Measurements from ENCODE around the gene C6orf52.
"Not testable (repeated sequence)": the region's sequence is repeated elsewhere in the genome, so short reads cannot be mapped to it uniquely, and the experiment has no call there.

The C6orf52 gene

DNA sequence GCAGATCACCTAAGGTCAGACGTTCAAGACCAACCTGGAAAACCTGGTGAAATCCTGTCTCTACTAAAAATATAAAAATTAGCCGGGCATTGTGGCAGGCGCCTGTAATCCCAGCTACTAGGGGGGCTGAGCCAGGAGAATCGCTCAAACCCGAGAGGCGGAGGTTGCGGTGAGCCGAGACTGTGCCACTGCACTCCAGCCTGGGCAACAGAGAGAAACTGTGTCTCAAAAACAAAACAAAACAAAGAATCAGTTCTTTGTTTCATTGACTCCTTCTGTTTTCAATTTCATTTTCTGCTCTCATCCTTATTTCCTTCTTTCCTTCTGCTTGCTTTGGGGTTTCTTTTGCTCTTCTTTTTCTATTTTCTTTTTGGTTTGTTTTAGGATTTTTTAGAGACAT is 19.5 kb upstream of the C6orf52 start:
- in situ Hi-C loops (cut with MboI; ENCODE audit: low sequenced_read_pairs): no loop called here

DNA sequence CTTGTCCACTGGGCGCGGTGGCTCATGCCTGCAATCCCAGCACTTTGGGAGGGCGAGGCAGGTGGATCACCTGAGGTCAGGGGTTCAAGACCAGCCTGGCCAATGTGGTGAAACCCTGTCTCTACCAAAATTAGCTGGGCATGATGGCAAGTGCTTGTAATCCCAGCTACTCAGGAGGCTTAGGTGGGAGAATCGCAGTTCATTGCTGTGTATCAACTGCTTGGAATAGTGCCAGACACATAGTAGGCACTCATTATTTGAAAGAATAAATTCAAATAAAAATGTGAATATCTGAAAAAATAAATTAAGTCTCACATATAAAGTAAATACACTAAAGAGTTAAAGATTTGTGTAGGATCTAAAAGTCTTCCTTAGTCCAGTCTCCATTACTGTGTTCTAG is 2.2 kb upstream of the C6orf52 start:
- in situ Hi-C loops (cut with MboI; ENCODE audit: low sequenced_read_pairs): no loop called here

DNA sequence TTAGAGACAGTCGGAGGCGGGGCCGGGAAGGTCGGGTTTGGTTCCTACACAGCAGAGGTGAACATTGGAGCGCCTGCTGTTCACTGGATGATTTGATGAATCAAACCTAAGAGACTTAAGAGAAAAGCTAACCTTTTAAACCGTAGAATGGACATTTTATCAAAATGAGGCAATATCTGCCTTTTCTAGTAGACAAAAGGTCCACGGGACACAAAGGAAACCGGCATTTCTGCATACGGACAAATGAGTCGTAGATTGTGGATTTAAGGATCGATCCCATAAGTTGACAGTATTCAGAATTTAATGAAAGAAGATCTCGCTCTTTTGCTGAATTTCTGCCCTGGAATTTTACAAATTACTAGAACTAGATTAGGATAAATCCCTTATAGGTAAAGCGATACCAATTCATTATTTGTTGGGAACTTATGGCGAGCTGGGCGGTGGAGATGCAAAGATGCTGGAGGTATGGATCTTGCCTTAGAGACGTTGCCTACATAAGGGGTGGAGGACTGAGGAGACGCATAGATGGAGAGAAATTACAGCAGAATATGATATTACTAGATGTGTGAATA is 756 bp upstream of the C6orf52 start:
- in situ Hi-C loops (cut with MboI; ENCODE audit: low sequenced_read_pairs): no loop called here

DNA sequence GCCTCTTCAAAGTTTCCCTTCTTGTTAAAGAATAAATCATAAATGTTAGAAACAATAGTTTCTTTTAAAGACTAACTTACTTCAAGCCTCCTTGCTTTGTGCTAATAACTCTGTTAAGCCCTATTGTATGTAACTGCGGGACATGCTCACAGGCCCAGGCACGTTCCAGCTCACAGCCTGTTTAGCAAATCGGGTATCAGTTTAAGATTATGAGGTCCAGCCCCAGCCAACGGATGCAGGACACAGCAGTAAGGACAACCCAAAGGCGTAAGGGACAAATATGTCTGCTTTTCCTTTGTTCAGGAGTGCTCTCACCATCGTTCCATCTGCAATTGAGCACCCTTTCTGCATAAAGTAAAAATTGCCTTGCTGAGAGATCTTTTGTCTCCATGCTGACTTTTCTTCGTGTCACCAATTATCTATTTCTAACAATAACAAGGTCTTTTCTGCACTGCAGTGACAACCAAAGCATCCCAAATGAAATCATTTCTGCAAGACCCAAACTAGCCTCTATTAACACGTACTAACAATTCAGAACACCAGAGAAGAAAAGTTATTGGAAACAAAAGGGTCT is 1.4 kb downstream of the C6orf52 start:
- in situ Hi-C loops (cut with MboI; ENCODE audit: low sequenced_read_pairs): no loop called here

DNA sequence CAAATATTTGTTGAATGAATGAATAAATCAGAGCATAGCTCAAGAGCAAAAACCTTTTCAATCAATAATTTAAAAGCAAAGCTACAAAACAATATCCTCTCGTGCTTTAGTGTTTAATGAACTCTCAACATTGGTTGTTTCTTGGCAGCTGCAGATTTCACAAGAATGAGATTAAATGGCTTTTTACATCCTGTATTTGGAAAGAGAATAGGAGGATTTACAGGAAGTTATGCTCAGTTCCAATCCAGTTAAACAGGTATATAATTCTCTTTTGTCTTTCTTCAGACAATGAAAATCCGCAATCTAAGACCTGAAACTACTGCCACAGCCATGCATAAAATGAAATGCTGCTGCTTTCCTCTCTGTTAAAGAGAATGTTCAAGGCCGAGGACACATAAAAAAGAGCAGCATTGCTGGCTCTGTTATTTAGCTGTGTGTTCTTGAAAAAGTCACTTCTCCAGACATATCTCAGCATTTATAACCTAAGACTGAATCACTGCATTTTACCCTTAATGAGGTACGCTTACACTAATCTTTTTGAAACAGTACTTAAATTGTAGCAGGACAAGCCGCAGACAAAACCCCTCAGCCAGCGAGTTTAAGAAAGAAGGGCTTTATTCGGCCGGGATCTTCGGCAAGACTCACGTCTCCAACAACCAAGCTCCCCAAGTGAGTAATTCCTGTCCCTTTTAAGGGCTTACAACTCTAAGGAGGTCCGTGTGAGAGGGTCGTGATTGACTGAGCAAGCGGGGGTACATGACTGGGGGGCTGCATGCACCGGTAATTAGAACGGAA is 3.6 kb downstream of the C6orf52 start:
- in situ Hi-C loops (cut with MboI; ENCODE audit: low sequenced_read_pairs): no loop called here

DNA sequence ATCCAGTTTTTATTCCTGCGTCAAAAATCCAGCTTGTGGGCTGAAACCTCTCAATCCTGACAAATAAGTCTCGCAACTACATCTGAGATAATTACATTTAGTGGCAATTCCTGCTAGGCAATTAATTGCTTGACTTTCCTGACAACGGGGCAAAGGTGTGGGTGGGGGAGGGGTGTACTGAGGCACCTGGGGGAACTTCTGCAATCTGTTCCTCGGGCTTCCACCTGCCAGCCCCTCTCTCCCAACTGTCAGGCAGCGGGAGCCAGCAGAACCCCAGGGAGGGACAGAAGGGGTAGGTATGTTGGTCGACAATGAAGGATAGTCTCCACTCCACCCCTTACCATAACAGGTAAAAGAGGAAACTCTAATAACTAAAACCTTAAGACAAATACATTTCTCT is 6.8 kb downstream of the C6orf52 start:
- in situ Hi-C loops (cut with MboI; ENCODE audit: low sequenced_read_pairs): no loop called here

DNA sequence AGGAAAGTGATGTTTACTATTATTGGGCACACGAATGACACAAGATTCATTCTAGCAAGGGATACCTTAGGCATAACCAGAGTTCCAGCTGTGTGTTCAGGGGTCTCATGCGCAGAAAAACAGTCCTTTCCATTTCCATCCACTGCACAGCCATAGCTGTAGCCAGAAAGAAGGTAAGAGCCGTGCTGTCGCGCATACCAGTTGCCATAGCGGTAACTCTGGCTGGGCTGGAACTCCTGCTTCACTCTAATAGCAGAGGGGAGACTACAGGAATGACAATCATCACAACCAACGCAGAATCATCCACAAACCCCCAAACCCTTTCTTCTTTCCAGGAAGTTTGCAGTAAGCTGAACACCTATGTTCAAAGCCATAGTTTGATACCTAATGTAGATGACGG is 7.5 kb downstream of the C6orf52 start:
- in situ Hi-C loops (cut with MboI; ENCODE audit: low sequenced_read_pairs): no loop called here

DNA sequence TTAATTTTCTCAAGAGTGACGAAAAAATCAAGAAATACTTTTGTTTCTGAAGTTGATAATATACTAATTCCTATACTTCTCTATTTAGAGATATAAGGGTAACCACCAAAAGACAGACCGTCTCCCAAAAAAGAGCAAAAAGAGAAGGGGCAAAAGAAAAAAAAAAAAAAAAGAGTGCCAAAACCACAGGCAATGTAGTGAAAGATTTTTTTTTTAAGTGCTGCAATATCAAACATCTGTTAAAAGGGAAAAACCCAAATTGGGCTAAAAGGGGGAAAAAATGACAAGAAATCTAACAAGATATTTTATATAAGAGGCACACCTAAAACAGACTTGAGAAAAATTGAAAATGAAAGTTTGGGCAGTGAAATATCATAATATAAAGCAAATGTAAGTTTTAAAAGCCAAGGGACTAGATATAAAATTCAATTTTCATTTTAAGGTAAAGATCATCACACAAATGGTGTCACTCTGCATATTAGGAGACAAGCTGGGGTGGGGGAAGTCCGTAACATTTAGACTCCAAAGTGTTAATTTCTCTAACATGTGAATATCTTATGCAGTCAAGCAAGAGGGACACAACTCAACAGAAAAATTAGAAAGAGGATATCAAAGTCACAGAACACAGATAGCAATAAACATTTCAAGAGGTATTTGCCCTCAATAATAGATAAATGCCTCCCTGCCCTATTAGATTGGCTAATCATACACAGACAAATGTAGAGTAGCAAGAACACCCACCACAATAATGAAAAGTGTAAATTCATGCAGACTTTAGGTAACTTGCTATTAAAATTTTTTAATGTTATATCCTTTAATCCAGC is 9.1 kb downstream of the C6orf52 start:
- in situ Hi-C loops (cut with MboI; ENCODE audit: low sequenced_read_pairs): no loop called here

DNA sequence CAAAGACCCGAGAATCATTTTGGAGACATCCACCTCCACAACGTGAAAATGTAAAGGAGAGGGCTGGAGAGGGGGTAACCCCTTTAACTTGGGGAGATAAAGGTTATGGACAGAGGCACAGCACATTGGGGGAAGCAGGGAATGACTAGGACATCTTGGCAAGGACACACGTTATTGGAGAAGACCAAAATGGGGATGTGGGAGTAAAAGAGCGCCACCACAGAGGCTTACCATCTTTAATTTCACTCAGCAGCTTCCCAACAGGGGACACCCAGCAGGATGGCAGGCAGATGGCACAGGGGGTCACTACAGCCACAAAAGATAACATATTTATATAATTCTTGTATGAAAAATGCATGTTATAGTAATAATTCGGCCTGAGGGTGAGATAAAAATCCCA is 9.8 kb downstream of the C6orf52 start:
- in situ Hi-C loops (cut with MboI; ENCODE audit: low sequenced_read_pairs): no loop called here

DNA sequence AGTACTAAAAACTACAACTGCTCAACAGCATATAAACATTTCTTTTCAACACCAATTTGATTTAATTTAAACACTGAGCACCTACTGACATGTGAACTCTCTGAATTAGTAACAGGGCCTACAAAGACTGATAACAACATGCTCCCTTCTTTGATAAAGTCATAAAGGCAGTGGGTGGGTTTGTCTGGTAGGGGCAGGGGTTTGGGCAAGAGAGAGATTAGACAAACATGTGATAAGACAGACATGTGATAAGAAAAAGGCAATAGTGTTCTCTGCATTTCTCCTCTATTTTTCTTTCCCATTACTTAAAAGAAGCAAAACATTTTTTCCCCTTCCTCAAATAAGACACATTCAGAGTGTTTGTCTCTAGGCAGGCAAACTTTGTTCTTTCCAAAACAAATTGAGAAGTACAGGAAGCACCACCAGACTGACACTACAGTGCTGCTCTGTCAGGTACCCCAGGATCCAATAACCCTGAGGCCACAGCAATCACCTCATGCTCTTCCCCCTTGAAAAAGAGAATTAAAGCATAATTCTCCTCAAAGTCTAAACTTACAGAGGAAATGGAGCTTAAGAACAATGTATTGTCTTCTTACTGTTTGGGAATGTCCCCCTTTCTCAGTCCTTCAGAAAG is 11.9 kb downstream of the C6orf52 start:
- in situ Hi-C loops (cut with MboI; ENCODE audit: low sequenced_read_pairs): no loop called here

DNA sequence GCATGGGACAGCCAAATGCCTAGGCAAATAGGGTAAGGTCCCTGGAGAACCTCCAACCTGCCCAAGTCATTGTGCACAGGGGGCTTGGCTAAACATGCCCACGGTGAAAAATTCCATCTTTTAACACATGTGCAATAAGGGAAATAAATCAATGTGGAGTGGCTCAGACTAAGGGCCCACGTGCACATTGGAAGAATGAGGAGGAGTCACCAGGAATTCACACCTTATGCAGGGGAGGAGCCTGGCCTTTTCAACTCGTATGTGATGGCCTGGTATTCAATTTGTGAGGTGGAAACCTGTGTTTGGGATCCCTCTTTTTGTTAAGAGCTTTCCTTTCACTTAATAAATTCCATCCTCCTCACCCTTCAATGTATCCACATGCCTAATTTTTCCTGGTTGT is 12.6 kb downstream of the C6orf52 start:
- in situ Hi-C loops (cut with MboI; ENCODE audit: low sequenced_read_pairs): no loop called here

DNA sequence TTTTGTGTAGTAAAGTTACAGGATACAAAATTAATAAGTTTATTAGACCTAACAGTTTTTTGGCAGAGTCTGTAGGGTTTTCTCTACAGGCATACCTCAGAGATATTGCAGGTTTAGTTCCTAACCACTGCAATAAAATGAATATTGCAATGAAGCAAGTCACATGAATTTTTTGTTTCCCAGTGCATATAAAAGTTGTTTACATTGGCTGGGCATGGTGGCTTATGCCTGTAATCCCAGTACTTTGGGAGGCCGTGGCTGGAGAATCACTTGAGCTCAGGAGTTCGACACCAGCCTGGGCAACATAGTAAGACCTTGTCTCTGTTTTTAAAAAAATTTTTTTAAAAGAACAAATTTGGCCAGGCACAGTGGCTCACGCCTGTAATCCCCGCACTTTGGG is 16.0 kb downstream of the C6orf52 start:
- in situ Hi-C loops (cut with MboI; ENCODE audit: low sequenced_read_pairs): no loop called here

DNA sequence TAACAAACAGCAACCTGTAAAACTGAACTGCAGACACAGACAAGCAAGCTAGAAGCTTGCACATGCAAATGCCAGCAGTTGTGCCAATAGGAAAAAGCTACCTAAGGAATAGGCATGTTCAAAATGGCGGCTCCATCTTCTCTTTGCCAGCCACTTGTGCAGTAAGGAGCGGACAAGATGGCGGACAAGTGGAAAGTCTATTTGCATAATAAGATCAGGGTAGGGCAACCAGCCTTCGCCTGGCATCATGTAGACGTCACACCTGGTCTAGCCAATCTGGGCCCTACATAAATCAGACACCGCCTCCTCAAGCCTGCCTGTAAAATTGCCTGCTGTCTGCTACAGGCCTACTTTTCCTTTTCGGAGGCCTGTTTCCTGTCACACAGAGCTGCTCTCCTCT is 18.0 kb downstream of the C6orf52 start:
- in situ Hi-C loops (cut with MboI; ENCODE audit: low sequenced_read_pairs): no loop called here

DNA sequence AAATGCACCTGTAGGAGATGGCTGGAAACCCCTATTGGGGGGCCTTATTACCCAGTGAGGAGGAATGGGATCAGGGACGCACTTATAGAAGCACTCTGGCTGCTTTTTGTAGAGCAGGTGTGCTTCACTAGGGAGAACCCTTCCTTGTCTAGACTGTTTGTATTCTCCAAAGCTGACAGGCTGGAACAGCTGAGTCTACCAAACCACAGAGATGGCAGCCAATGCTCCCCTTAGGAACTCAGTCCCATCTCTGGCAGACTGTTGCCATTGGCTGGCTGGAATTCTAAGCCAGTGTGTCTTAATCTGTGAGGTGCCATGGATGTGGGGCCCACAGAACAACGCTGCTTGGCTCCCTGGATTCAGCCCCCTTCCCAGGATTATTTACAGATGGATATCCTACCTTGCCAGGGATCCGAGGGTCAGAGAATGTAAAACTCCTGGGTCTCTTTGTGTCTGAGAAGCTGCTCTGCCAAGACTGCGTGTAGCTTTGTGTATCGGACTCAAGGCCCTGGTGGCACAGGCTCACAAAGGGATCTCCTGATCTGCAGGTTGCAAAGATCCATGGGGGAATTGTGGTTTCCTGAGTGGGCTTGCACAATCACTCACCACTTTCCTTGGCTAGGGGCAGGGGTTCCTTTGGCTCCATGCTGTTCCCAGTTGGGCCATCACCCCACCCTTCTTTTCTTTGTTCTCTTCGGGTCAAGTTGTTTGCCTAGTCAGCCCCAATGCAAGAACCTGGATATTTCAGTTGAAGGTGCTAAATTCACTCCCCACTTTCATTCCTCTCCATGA is 26.1 kb downstream of the C6orf52 start:
- in situ Hi-C loops (cut with MboI; ENCODE audit: low sequenced_read_pairs): no loop called here

DNA sequence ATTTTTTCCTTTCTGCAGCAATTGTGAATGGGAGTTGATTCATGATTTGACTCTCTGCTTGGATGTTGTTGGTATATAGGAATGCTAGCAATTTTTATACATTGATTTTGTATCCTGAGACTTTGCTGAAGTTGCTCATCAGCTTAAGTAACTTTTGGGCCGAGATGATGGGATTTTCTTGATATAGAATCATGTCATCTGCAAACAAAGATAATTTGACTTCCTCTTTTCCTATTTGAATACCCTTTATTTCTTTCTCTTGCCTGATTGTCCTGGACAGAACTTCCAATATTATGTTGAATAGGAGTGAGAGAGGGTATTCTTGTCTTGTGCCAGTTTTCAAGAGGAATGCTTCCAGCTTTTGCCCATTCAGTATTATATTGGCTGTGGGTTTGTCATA is 28.8 kb downstream of the C6orf52 start:
- in situ Hi-C loops (cut with MboI; ENCODE audit: low sequenced_read_pairs): not testable (repeated sequence)

DNA sequence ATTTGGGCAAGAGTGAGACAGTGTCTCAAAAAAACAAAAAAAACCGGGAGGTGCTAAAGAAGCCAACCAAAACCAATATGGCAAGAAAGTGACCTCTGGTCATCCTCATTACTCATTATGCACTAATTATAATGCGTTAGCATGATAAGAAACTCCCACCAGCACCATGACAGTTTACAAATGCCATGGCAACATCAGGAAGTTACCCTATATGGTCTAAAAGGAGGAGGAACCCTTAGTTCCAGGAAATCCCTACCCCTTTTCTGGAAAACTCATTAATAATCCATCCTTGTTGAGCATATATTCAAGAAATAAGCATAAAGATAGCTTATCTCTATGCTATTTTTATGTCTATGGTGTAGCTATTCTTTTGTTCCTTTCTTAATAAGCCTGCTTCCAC is 31.7 kb downstream of the C6orf52 start:
- in situ Hi-C loops (cut with MboI; ENCODE audit: low sequenced_read_pairs): no loop called here

DNA sequence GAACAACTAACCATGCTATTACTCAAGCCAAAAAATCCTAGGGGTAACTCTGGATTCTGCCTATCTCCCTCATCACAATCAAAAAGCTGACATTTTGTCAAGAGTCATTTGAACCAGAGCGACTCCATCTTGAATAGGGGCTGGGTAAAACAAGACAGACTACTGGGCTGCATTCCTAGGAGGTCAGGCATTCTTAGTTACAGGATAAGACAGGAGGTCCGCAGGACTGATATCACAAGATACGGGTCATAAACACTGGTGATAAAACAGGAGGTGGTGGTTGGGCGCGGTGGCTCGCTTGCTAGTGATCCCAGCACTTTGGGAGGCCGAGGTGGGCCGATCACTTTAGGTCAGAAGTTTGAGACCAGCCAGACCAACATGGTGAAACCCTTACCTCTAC is 32.2 kb downstream of the C6orf52 start:
- in situ Hi-C loops (cut with MboI; ENCODE audit: low sequenced_read_pairs): no loop called here

DNA sequence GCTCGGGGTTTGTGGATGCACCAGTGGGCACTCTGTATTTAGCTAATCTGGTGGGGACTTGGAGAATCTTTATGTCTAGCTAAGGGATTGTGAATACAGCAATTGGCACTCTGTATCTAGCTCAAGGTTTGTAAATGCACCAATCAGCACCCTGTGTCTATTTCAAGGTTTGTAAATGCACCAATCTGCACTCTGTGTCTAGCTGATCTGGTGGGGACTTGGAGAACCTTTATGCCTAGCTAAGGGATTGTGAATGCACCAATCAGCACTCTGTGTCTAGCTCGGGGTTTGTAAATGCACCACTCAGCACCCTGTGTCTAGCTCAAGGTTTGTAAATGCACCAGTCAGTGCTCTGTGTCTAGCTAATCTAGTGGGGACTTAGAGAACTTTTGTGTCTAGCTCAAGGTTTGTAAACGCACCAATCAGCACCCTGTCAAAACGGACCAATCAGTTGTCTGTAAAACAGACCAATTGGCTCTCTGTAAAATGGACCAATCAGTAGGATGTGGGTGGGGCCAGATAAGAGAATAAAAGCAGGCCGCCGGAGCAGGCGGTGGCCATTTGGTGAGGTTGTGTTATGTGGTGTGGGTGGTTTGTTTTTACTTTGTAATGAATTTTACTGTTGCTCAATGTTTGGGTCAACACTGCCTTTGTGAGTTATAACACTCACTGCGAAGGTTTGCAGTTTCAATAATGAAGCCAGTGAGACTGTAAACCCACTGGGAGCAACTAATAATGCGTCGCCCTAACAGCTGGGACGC is 33.8 kb downstream of the C6orf52 start:
- in situ Hi-C loops (cut with MboI; ENCODE audit: low sequenced_read_pairs): not testable (repeated sequence)

DNA sequence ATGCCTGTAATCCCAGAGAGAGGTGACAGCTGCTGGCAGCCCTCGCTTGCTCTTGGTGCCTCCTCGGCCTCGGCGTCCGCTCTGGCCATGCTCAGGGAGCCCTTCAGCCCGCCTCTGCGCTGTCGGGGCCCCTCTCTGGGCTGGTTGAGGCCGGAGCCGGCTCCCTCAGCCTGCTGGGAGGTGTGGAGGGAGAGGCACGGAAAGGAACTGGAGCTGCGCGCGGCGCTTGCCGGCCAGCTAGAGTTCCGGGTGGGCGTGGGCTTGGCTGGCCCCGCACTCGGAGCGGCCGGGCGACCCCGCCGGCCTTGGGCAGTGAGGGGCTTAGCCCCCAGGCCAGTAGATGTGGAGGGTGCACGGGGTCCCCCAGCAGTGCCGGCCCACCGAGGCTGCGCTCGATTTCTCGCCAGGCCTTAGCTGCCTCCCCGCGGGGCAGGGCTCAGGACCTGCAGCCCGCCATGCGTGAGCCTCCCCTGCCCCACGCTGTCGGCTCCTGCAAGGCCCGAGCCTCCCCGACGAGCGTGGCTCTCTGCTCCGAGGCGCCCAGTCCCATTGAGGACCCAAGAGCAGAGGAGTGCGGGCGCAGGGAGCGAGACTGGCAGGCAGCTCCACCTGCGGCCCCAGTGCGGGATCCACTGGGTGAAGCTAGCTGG is 34.6 kb downstream of the C6orf52 start:
- in situ Hi-C loops (cut with MboI; ENCODE audit: low sequenced_read_pairs): no loop called here
